OCI-LY1 (cell line): ENCODE data around the gene PCSK4.

ENCODE experiments used
- EZH2 ChIP-seq: fragments of 200-600 bp; sonication (generic), shearing (Covaris generic); IDR thresholded peaks from 2 replicates; pipeline ENCODE4 v1.8.0; 2017; ENCODE audit warnings: borderline replicate concordance, mixed run types, mild to moderate bottlenecking, antibody characterized with exemption, low read length, moderate library complexity, mixed read lengths
- TF ChIP-seq, protein P1 (sequence below): fragments of 200-600 bp; sonication (generic), shearing (Covaris generic); IDR thresholded peaks from 2 replicates; pipeline ENCODE4 v1.5.1; 2017; ENCODE audit warnings: mild to moderate bottlenecking, antibody characterized with exemption, low read length, moderate library complexity, mixed read lengths

DNA sequence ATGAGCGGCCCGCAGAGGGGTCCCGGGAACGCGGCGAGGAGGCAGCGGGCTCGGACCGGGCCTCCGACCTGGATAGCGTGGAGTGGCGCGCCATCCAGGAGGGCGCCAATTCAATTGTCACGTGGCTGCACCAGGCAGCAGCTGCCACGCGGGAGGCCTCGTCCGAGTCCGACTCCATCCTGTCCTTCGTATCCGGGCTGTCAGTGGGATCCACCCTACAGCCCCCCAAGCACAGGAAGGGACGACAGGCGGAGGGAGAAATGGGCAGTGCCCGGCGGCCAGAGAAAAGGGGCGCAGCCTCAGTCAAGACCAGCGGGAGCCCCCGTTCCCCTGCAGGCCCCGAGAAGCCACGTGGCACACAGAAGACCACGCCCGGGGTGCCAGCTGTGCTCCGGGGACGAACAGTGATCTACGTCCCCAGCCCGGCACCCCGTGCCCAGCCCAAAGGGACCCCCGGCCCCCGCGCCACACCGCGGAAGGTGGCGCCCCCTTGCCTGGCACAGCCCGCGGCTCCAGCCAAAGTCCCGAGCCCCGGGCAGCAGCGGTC is 21.8 kb downstream of the PCSK4 start:
- TF ChIP-seq EZH2, result no peak
- TF ChIP-seq, protein P1, sequence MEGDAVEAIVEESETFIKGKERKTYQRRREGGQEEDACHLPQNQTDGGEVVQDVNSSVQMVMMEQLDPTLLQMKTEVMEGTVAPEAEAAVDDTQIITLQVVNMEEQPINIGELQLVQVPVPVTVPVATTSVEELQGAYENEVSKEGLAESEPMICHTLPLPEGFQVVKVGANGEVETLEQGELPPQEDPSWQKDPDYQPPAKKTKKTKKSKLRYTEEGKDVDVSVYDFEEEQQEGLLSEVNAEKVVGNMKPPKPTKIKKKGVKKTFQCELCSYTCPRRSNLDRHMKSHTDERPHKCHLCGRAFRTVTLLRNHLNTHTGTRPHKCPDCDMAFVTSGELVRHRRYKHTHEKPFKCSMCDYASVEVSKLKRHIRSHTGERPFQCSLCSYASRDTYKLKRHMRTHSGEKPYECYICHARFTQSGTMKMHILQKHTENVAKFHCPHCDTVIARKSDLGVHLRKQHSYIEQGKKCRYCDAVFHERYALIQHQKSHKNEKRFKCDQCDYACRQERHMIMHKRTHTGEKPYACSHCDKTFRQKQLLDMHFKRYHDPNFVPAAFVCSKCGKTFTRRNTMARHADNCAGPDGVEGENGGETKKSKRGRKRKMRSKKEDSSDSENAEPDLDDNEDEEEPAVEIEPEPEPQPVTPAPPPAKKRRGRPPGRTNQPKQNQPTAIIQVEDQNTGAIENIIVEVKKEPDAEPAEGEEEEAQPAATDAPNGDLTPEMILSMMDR, result no peak
